ENCODE data around the gene NPM1. TPM values are rescaled to one million over a fixed set of nuclear protein-coding genes. Genes with fewer than 3 reads are reported as not detected.

The NPM1 gene
- total and polyA plus RNA-seq, 2 donors (not counting 1 experiment from before 2014, with no cell fraction given): 158 to 920 TPM

DNA sequence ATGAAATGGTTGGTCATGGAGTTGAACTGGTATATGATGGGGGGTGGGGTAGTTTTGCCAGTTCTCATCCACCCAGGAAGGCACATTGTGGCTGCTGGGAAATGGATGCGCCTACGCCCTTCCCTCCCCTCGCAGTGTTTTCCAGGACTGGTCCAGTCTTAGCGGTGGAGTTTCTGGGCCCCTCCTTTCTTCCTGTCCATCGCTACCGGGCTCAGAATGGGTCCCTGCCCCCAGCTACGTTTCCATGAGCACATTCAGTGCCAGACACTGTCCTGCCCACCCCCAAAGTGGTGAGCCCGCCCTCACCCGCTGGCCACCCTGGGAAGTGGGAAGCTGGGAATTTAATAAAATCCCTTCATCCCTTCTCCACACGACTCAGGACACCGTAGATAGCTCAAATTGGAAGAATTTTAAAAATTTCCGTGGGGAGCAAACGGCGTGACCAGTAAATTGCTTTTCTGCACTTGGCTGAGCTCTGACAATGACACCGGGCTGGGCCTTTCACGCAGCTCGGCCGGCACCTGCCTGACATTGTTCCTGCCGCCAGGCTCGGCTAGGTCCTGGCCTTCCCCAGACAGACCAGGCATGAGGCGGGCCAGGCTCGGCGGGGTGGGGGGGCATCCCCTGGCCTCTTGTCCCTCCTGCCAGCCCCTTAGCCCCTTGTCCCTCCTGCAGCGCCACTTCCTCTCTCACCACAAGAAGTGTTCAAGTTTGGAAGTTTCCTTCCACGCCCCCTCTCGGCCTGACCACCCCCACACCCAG lies 35.4 kb downstream of the NPM1 start:
- H3K27ac Mint-ChIP-seq: no peak overlapping the region
- Histone ChIP-seq H3K36me3 (replicated peaks in 1 of 2; ENCODE audit: control extremely low read depth in 1 of 2, control insufficient read depth in 1 of 2, extremely low read depth in 1 of 2, insufficient read depth in 2 of 2, low read length in 1 of 2) (no peaks in the 10 kb centered on the region), H3K4me2 (replicated peaks; ENCODE audit: low read depth, low read length, poor library complexity, severe bottlenecking) (no peak overlapping the region), H4K20me1 (ENCODE audit: control insufficient read depth, insufficient read depth, low read length, poor library complexity, severe bottlenecking) (no peaks in the 10 kb centered on the region), H3K9me3 (ENCODE audit: control extremely low read depth in 1 of 3, control insufficient read depth in 2 of 3, insufficient read depth in 1 of 3, low read length in 2 of 3) (no peaks in the 10 kb centered on the region), H3K27ac (ENCODE audit: low read length in 2 of 2) (no peak overlapping the region), H3K4me3 (ENCODE audit: control extremely low read depth in 1 of 5, extremely low read depth in 1 of 5, insufficient read depth in 1 of 5, low read depth in 2 of 5, low read length in 4 of 5) (no peak overlapping the region), H3K79me2 (ENCODE audit: control insufficient read depth, insufficient read depth, low read length) (no peaks in the 10 kb centered on the region), H3K27me3 (replicated peaks in 1 of 4; ENCODE audit: control extremely low read depth in 1 of 4, control insufficient read depth in 3 of 4, insufficient read depth in 4 of 4, low read length in 3 of 4) (peaks cover 0 to 31% (median 8%) of the 10 kb centered on the region in 4 experiments), H3K9ac (ENCODE audit: low read length) (no peak overlapping the region), H2AFZ (ENCODE audit: insufficient read depth, low read depth, low read length, poor library complexity, severe bottlenecking) (no peak overlapping the region), H3K4me1 (ENCODE audit: control insufficient read depth in 2 of 2, insufficient read depth in 2 of 2, low read length in 2 of 2) (peaks cover 20 to 22% of the 10 kb centered on the region in 2 donors)
- POLR2A ChIA-PET: interaction anchor here (0.6 kb wide), 1 partner anchor 22 kb away, joined by 3 read pairs; no protein-coding TSS in a partner anchor
- CTCF ChIA-PET: interaction anchor here (0.7 to 1.6 kb wide), 2 partner anchors 10 to 634 kb away, joined by 4 read pairs; no protein-coding TSS in a partner anchor
- ATAC-seq (ENCODE audit: low read depth) (no peak), DNase-seq (no peak)
- intact Hi-C loops (cut with micrococcal nuclease): no loop called here
- H3K9me3 Mint-ChIP-seq (ENCODE audit: insufficient read depth): no peaks in the 10 kb centered on the region
- H3K27me3 Mint-ChIP-seq: peaks cover 25% of the 10 kb centered on the region
- H3K4me1 Mint-ChIP-seq: peaks cover 12% of the 10 kb centered on the region
- TF ChIP-seq, protein P1, sequence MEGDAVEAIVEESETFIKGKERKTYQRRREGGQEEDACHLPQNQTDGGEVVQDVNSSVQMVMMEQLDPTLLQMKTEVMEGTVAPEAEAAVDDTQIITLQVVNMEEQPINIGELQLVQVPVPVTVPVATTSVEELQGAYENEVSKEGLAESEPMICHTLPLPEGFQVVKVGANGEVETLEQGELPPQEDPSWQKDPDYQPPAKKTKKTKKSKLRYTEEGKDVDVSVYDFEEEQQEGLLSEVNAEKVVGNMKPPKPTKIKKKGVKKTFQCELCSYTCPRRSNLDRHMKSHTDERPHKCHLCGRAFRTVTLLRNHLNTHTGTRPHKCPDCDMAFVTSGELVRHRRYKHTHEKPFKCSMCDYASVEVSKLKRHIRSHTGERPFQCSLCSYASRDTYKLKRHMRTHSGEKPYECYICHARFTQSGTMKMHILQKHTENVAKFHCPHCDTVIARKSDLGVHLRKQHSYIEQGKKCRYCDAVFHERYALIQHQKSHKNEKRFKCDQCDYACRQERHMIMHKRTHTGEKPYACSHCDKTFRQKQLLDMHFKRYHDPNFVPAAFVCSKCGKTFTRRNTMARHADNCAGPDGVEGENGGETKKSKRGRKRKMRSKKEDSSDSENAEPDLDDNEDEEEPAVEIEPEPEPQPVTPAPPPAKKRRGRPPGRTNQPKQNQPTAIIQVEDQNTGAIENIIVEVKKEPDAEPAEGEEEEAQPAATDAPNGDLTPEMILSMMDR (IDR thresholded peaks at IDR 0.05): no peak
- no peak for TF ChIP-seq EZH2 (IDR thresholded peaks at IDR 0.05; ENCODE audit: borderline replicate concordance, insufficient read depth, low read depth, low read length, poor library complexity, severe bottlenecking)
- 86% methylated on average over 16 of the region's 26 CpGs for WGBS (ENCODE audit: insufficient coverage)
- no peak overlapping the region for H3K4me3 Mint-ChIP-seq

DNA sequence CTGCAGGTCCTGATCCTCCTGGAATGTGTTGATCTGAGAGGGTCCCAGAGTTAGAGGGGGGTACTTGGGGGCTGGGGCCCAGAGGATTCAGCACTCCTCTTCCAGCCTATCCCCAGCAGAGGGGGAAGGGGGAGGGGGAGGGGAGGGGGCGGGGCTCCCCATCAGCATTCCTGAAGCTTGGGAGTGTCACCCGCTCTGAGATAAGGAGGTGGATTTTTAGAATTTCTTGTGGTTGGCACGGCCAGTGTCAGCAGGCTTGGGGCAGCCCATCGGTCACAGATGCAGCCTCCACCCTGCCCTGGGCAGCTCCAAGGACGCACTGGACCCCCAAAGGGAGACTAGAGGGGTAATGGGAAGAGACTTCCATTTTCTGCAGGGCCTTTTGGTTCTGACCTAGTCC lies 37.1 kb downstream of the NPM1 start:
- peaks cover 24% of the 10 kb centered on the region for H3K27me3 Mint-ChIP-seq
- no peak for DNase-seq
- intact Hi-C loops (cut with micrococcal nuclease): no loop called here

More for the DNA sequence above, 37.1 kb downstream of the NPM1 start:
- Histone ChIP-seq H3K27ac (ENCODE audit: low read length in 2 of 2) (no peak overlapping the region), H3K27me3 (replicated peaks in 1 of 4; ENCODE audit: control extremely low read depth in 1 of 4, control insufficient read depth in 3 of 4, insufficient read depth in 4 of 4, low read length in 3 of 4) (peaks cover 0 to 23% (median 4%) of the 10 kb centered on the region in 4 experiments), H3K9ac (ENCODE audit: low read length) (no peak overlapping the region), H3K4me3 (ENCODE audit: control extremely low read depth in 1 of 5, extremely low read depth in 1 of 5, insufficient read depth in 1 of 5, low read depth in 2 of 5, low read length in 4 of 5) (no peak overlapping the region), H3K4me1 (ENCODE audit: control insufficient read depth in 2 of 2, insufficient read depth in 2 of 2, low read length in 2 of 2) (peaks cover 9 to 12% of the 10 kb centered on the region in 2 donors), H3K9me3 (ENCODE audit: control extremely low read depth in 1 of 3, control insufficient read depth in 2 of 3, insufficient read depth in 1 of 3, low read length in 2 of 3) (no peaks in the 10 kb centered on the region), H4K20me1 (ENCODE audit: control insufficient read depth, insufficient read depth, low read length, poor library complexity, severe bottlenecking) (no peaks in the 10 kb centered on the region), H3K4me2 (replicated peaks; ENCODE audit: low read depth, low read length, poor library complexity, severe bottlenecking) (no peak overlapping the region), H3K36me3 (replicated peaks in 1 of 2; ENCODE audit: control extremely low read depth in 1 of 2, control insufficient read depth in 1 of 2, extremely low read depth in 1 of 2, insufficient read depth in 2 of 2, low read length in 1 of 2) (no peaks in the 10 kb centered on the region), H3K79me2 (ENCODE audit: control insufficient read depth, insufficient read depth, low read length) (no peaks in the 10 kb centered on the region), H2AFZ (ENCODE audit: insufficient read depth, low read depth, low read length, poor library complexity, severe bottlenecking) (no peak overlapping the region)
- Mint-ChIP-seq H3K27ac (no peak overlapping the region), H3K9me3 (ENCODE audit: insufficient read depth) (no peaks in the 10 kb centered on the region), H3K4me1 (peaks cover 7% of the 10 kb centered on the region), H3K4me3 (no peak overlapping the region)
- POLR2A ChIA-PET: no interaction called here
- CTCF ChIA-PET: no interaction called here
- ATAC-seq (ENCODE audit: low read depth): no peak
- 81% methylated on average over 3 of the region's 5 CpGs for WGBS (ENCODE audit: insufficient coverage)
- TF ChIP-seq, protein P1 (IDR thresholded peaks at IDR 0.05): no peak
- no peak for TF ChIP-seq EZH2 (IDR thresholded peaks at IDR 0.05; ENCODE audit: borderline replicate concordance, insufficient read depth, low read depth, low read length, poor library complexity, severe bottlenecking)

All from B cell (primary cell).